ENCODE results near the gene FAH.

The FAH gene

GRCh38 chr15:80184554-80184953, 31.8 kb downstream of the FAH start:
- in situ Hi-C loops (cut with MboI; ENCODE audit: low pct_unique_long_range_greater_than_20kb, low sequenced_read_pairs): no loop called here
- DNase-seq: no peak

- DNase-seq: no peak
- in situ Hi-C loops (cut with MboI; ENCODE audit: low pct_unique_long_range_greater_than_20kb, low sequenced_read_pairs): no loop called here
Measured at GRCh38 chr15:80185152-80185551, 32.4 kb downstream of the FAH start.

- in situ Hi-C loops (cut with MboI; ENCODE audit: low pct_unique_long_range_greater_than_20kb, low sequenced_read_pairs): no loop called here
- no peak for DNase-seq
Measured at GRCh38 chr15:80186066-80186465, 33.3 kb downstream of the FAH start.

- DNase-seq: no peak
- in situ Hi-C loops (cut with MboI; ENCODE audit: low pct_unique_long_range_greater_than_20kb, low sequenced_read_pairs): no loop called here
Measured at GRCh38 chr15:80186597-80186996, 33.8 kb downstream of the FAH start.

GRCh38 chr15:80188251-80188650, 35.5 kb downstream of the FAH start:
- in situ Hi-C loops (cut with MboI; ENCODE audit: low pct_unique_long_range_greater_than_20kb, low sequenced_read_pairs): no loop called here
- DNase-seq: no peak

- no peak for DNase-seq
- in situ Hi-C loops (cut with MboI; ENCODE audit: low pct_unique_long_range_greater_than_20kb, low sequenced_read_pairs): no loop called here
Measured at GRCh38 chr15:80191198-80191597, 38.4 kb downstream of the FAH start.

GRCh38 chr15:80191897-80192595, 39.2 kb downstream of the FAH start:
- in situ Hi-C loops (cut with MboI; ENCODE audit: low pct_unique_long_range_greater_than_20kb, low sequenced_read_pairs): no loop called here
- DNase-seq: no peak

- in situ Hi-C loops (cut with MboI; ENCODE audit: low pct_unique_long_range_greater_than_20kb, low sequenced_read_pairs): no loop called here
- no peak for DNase-seq
Measured at GRCh38 chr15:80194186-80194585, 41.4 kb downstream of the FAH start.

- no peak for DNase-seq
- in situ Hi-C loops (cut with MboI; ENCODE audit: low pct_unique_long_range_greater_than_20kb, low sequenced_read_pairs): no loop called here
Measured at GRCh38 chr15:80194914-80195313, 42.1 kb downstream of the FAH start.

- no peak for DNase-seq
- in situ Hi-C loops (cut with MboI; ENCODE audit: low pct_unique_long_range_greater_than_20kb, low sequenced_read_pairs): no loop called here
Measured at GRCh38 chr15:80199366-80199765, 46.6 kb downstream of the FAH start.

- in situ Hi-C loops (cut with MboI; ENCODE audit: low pct_unique_long_range_greater_than_20kb, low sequenced_read_pairs): no loop called here
- DNase-seq: no peak
Measured at GRCh38 chr15:80199869-80200268, 47.1 kb downstream of the FAH start.

- no peak for DNase-seq
- in situ Hi-C loops (cut with MboI; ENCODE audit: low pct_unique_long_range_greater_than_20kb, low sequenced_read_pairs): no loop called here
Measured at GRCh38 chr15:80201256-80202015, 48.6 kb downstream of the FAH start.

GRCh38 chr15:80202016-80202315, 49.2 kb downstream of the FAH start:
- no peak for DNase-seq
- in situ Hi-C loops (cut with MboI; ENCODE audit: low pct_unique_long_range_greater_than_20kb, low sequenced_read_pairs): no loop called here

- DNase-seq: no peak
- in situ Hi-C loops (cut with MboI; ENCODE audit: low pct_unique_long_range_greater_than_20kb, low sequenced_read_pairs): no loop called here
Measured at GRCh38 chr15:80202641-80203360, 50.0 kb downstream of the FAH start.

GRCh38 chr15:80203361-80203885, 50.6 kb downstream of the FAH start:
- no peak for DNase-seq
- in situ Hi-C loops (cut with MboI; ENCODE audit: low pct_unique_long_range_greater_than_20kb, low sequenced_read_pairs): no loop called here

GRCh38 chr15:80204231-80204630, 51.4 kb downstream of the FAH start:
- in situ Hi-C loops (cut with MboI; ENCODE audit: low pct_unique_long_range_greater_than_20kb, low sequenced_read_pairs): no loop called here
- DNase-seq: no peak

GRCh38 chr15:80207887-80208286, 55.1 kb downstream of the FAH start:
- in situ Hi-C loops (cut with MboI; ENCODE audit: low pct_unique_long_range_greater_than_20kb, low sequenced_read_pairs): no loop called here
- no peak for DNase-seq

GRCh38 chr15:80208758-80209734, 56.2 kb downstream of the FAH start:
- DNase-seq: no peak
- in situ Hi-C loops (cut with MboI; ENCODE audit: low pct_unique_long_range_greater_than_20kb, low sequenced_read_pairs): no loop called here
